GM19193 (cell line): ENCODE measurements around the gene FMNL3.

ENCODE experiments used
- POLR2A ChIP-seq: IDR thresholded peaks from 4 replicates; pipeline ENCODE4 v1.6.1; 2011; ENCODE audit not compliant: insufficient read depth, insufficient read length; ENCODE audit errors: extremely low read depth

FMNL3 gene

GRCh38 chr12:49687941-49688340 lies 19.3 kb downstream of the FMNL3 start:
- no peak for TF ChIP-seq POLR2A

DNA sequence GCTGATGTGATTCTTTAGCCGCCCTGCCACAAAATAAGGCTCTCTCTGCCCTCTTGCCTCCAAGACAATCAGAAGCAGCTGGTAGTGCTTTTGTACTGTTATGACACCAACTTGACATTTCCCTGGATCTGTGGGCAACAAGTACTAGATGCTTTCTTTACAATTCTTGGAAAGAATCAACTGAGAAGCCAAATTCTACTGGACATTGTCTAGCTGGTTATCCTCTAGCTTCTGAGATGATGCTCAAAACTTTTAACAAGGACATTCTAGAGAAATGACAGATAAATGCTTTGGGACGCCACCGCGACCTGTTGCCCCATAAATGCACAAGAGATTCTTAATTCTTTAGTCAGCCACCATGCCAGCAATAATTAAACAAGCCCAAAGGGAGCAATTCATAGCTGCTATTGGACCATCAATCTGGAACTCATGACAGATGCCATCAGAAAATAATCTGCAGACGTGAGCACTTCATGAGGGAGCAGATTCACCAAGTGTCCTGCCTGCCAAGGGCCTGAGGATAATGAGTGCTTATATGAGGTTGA lies 22.8 kb downstream of the FMNL3 start:
- no peak for TF ChIP-seq POLR2A

GRCh38 chr12:49683599-49684309 lies 23.5 kb downstream of the FMNL3 start:
- TF ChIP-seq POLR2A, result no peak

- TF ChIP-seq POLR2A, result no peak
These were observed 27.1 kb downstream of the FMNL3 start for GRCh38 chr12:49680075-49680474.

DNA sequence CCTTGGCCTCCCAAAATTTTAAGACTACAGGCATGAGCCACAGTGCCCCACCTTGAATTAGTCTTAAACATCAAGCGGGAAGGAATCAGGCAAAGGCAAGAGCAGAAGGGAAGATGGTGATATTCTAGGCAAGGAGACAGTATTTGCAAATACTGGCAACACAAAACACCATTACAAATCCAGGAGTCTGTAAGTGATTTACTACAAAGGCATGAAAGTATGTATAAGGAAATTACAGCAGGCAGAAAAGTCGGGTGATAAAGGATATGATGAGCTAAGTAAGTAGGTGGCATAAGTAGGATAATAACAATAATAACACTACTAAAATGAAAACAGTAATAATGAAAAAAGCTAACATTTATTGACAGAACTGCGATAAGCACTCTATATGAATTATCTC lies 28.5 kb downstream of the FMNL3 start:
- TF ChIP-seq POLR2A, result no peak

DNA sequence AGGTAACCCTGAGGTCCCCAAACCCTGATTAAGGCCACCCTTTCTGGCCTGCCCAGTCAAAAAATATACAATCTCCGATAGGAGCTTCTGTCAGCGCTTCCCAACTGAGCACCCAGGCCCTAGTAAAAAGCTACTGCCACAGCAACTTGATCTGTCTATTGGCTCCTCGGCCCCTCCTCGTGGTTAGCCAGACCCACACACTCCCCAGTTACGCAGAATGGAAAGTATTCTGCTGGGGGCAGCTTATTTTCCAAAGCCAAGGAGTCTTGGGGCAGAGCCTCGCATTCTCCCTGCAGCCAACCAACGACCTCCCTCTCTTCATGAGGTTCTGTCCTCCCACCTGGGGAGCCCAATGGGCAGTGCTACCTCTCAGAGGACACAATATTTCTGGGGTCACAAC lies 32.1 kb downstream of the FMNL3 start:
- no peak for TF ChIP-seq POLR2A

- no peak for TF ChIP-seq POLR2A
These were observed 32.8 kb downstream of the FMNL3 start for GRCh38 chr12:49674318-49674981.

DNA sequence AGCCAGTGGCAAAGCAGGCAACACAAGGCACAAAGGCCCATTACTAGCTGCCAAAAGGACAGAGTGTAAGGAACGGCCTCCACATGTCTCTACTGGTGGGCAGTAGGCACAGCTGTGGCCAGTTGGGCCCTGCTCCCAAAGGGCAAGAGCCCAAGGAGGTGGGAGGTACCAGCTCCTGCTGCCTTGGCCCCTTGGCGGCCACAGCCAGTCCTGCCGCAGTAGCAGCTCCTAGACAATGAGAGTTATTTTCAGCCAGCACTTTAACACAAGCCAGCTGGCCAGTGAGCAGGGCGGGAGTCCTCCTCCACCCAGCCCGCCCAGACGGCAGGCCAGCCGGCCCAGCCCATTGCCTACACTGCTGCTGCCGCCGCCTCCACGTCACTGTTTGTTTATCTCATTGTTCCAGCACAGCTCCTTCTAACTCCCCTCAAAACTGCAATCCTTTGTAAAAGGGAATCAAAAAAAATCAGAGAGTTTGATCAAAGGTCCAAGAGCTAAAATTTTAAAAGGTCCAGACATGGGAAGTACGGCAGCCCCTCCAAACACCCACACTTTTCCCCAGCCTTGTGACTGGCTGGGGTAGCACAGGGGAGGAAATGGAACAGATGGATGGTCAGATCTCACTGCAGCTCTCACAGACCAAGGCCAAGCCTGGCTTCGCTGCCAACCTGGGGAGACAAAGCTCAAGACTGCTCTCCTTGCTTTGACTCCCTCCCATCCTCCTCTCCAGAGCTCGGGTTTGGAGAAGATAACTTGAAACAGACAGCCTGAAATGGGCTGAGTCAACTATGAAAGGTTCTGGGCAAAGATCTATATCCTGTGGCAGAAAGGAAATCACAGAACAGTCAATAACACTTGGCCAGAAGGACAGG lies 33.5 kb downstream of the FMNL3 start:
- no peak for TF ChIP-seq POLR2A

- TF ChIP-seq POLR2A, result no peak
These were observed 34.6 kb downstream of the FMNL3 start for GRCh38 chr12:49672301-49673217.

DNA sequence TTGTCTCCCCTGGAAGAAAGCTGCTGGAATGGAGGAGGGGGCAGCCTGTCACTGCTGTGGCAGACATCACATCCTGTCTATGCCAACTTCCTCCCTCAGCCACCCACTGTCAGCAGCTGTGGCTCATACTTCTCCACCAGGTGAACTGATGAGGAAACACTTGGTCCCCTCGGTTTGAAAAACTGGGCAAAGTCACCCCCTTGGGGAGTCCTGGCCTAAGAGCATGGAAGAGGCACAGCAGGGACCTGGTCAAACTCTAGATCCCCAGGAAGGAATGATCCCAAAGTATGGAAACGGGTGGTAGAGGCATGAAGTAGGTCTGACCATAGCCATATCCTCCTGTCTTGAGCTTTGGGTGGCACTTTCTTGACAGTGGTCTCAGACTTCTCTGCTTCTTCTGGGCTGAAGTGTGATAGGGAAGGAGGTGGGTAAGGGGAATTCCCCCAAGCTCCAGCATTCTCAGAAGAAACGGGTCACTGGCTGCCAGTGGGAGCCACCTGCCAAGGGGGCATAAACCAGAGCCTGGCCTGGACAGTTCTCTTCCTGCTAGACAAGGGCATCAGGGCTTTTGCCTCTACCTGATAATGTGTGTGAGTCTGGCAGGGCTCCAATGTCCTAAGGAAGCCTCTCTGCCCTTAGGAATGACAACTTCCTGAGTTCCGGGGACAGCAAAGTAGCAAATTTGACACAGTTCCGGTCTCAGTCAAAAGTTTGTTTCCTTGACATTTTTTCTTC lies 36.0 kb downstream of the FMNL3 start:
- peak; percentile 42 for TF ChIP-seq POLR2A

- TF ChIP-seq POLR2A, result no peak
These were observed 37.4 kb downstream of the FMNL3 start for GRCh38 chr12:49669796-49670195.

- TF ChIP-seq POLR2A, result no peak
These were observed 39.7 kb downstream of the FMNL3 start for GRCh38 chr12:49667325-49668090.

GRCh38 chr12:49666176-49666575 lies 41.0 kb downstream of the FMNL3 start:
- no peak for TF ChIP-seq POLR2A
